Activated naive CD4-positive, alpha-beta T cell treated with anti-CD3 and anti-CD28 coated beads, Interleukin-2, amount 10 ng/mL, durations not matched to agents 7 days and 5 days (primary cell): ENCODE data around the gene LRFN3.
"Not testable (repeated sequence)": the region's sequence is repeated elsewhere in the genome, so short reads cannot be mapped to it uniquely, and the experiment has no call there.

Experiments used
- CTCF ChIA-PET: fragments of 350-600 bp; sonication (Branson Sonifier 250); formaldehyde crosslinking; loops from one replicate; lab custom pipeline; 2021; ENCODE audit warnings: antibody characterized with exemption; lab: Charles Lee
- DNase-seq: peaks from one replicate; pipeline ENCODE4 v3.0.0-alpha.2; 2020
- H3K27ac Mint-ChIP-seq: one replicate; pipeline ENCODE4 v1.8.0; 2021; ENCODE audit warnings: mild to moderate bottlenecking, moderate library complexity, mixed read lengths
- H3K27me3 Mint-ChIP-seq: one replicate; pipeline ENCODE4 v1.8.0; 2021; ENCODE audit warnings: mild to moderate bottlenecking, mixed read lengths
- H3K36me3 Mint-ChIP-seq: one replicate; pipeline ENCODE4 v1.8.0; 2021; ENCODE audit warnings: mixed read lengths
- H3K4me1 Mint-ChIP-seq: one replicate; pipeline ENCODE4 v1.8.0; 2021; ENCODE audit warnings: mixed read lengths
- H3K4me3 Mint-ChIP-seq: one replicate; pipeline ENCODE4 v1.8.0; 2021; ENCODE audit warnings: mild to moderate bottlenecking, moderate library complexity, mixed read lengths
- H3K9me3 Mint-ChIP-seq: one replicate; pipeline ENCODE4 v1.8.0; 2021; ENCODE audit warnings: mixed read lengths

Gene LRFN3

GRCh38 chr19:35901055-35901644 is 35.0 kb upstream of the LRFN3 start:
- Mint-ChIP-seq H3K4me3 (peak overlapping the region; percentile 84), H3K27me3 (no peaks in the 10 kb centered on the region), H3K4me1 (peaks cover 58% of the 10 kb centered on the region), H3K9me3 (no peaks in the 10 kb centered on the region), H3K36me3 (peaks cover 36% of the 10 kb centered on the region), H3K27ac (peak overlapping the region; percentile 98)
- CTCF ChIA-PET, result no interaction called here
- DNase-seq, result no peak

- peaks cover 2% of the 10 kb centered on the region for H3K27me3 Mint-ChIP-seq
- peak within 1 kb of the TSS; percentile 84 for H3K4me3 Mint-ChIP-seq
- no peaks in the 10 kb centered on the region for H3K9me3 Mint-ChIP-seq
- DNase-seq, result peak; percentile 70
- peaks cover 55% of the 10 kb centered on the region for H3K4me1 Mint-ChIP-seq
- peak within 1 kb of the TSS; percentile 98 for H3K27ac Mint-ChIP-seq
- H3K36me3 Mint-ChIP-seq, result peaks cover 34% of the 10 kb centered on the region
- CTCF ChIA-PET, result no interaction called here
Observed at GRCh38 chr19:35901854-35902661, 34.1 kb upstream of the LRFN3 start, which contains the start of gene HCST. HCST (plus strand) TSS chr19:35902529; CDS start chr19:35902594, 65 bp downstream.

- Mint-ChIP-seq H3K9me3 (no peaks in the 10 kb centered on the region), H3K27ac (peak overlapping the region; percentile 98), H3K4me3 (peak overlapping the region; percentile 84), H3K4me1 (peaks cover 49% of the 10 kb centered on the region), H3K27me3 (peaks cover 4% of the 10 kb centered on the region), H3K36me3 (peaks cover 28% of the 10 kb centered on the region)
- DNase-seq, result no peak
- CTCF ChIA-PET, result no interaction called here
Observed at GRCh38 chr19:35902870-35903475, 33.2 kb upstream of the LRFN3 start.

- Mint-ChIP-seq H3K4me1 (peaks cover 51% of the 10 kb centered on the region), H3K27me3 (peaks cover 4% of the 10 kb centered on the region), H3K4me3 (peak overlapping the region; percentile 84), H3K9me3 (no peaks in the 10 kb centered on the region), H3K36me3 (peaks cover 24% of the 10 kb centered on the region), H3K27ac (peak overlapping the region; percentile 98)
- DNase-seq, result peak; percentile 96
- CTCF ChIA-PET, result interaction anchor here (1.2 kb wide), 1 partner anchor 23 kb away, joined by 4 read pairs; no protein-coding TSS in a partner anchor
Observed at GRCh38 chr19:35903550-35904179, 32.5 kb upstream of the LRFN3 start.

GRCh38 chr19:35904311-35905068 is 31.7 kb upstream of the LRFN3 start:
- Mint-ChIP-seq H3K36me3 (peaks cover 19% of the 10 kb centered on the region), H3K27ac (peak overlapping the region; percentile 57), H3K9me3 (no peaks in the 10 kb centered on the region), H3K4me3 (peak overlapping the region; percentile 24), H3K27me3 (peaks cover 6% of the 10 kb centered on the region), H3K4me1 (peaks cover 57% of the 10 kb centered on the region)
- DNase-seq, result no peak
- CTCF ChIA-PET, result interaction anchor here (1.2 kb wide), 1 partner anchor 22 kb away, joined by 4 read pairs; no protein-coding TSS in a partner anchor

- H3K27me3 Mint-ChIP-seq, result peaks cover 8% of the 10 kb centered on the region
- CTCF ChIA-PET, result interaction anchor here (1.2 kb wide), 1 partner anchor 21 kb away, joined by 4 read pairs; no protein-coding TSS in a partner anchor
- H3K9me3 Mint-ChIP-seq, result no peaks in the 10 kb centered on the region
- H3K4me1 Mint-ChIP-seq, result peaks cover 61% of the 10 kb centered on the region
- DNase-seq, result no peak
- H3K4me3 Mint-ChIP-seq, result no peak overlapping the region
- H3K27ac Mint-ChIP-seq, result peak overlapping the region; percentile 57
- peaks cover 18% of the 10 kb centered on the region for H3K36me3 Mint-ChIP-seq
Observed at GRCh38 chr19:35905178-35905727, 30.9 kb upstream of the LRFN3 start.

- H3K27me3 Mint-ChIP-seq, result peaks cover 8% of the 10 kb centered on the region
- H3K4me3 Mint-ChIP-seq, result no peak overlapping the region
- peaks cover 18% of the 10 kb centered on the region for H3K36me3 Mint-ChIP-seq
- no peak overlapping the region for H3K27ac Mint-ChIP-seq
- DNase-seq, result no peak
- peaks cover 44% of the 10 kb centered on the region for H3K4me1 Mint-ChIP-seq
- CTCF ChIA-PET, result no interaction called here
- no peaks in the 10 kb centered on the region for H3K9me3 Mint-ChIP-seq
Observed at GRCh38 chr19:35907377-35907745, 28.8 kb upstream of the LRFN3 start.

GRCh38 chr19:35908010-35908441 is 28.1 kb upstream of the LRFN3 start, which contains the start of gene TYROBP:
TYROBP (minus strand) TSS chr19:35908295; CDS start chr19:35908228, 67 bp downstream.
- Mint-ChIP-seq H3K9me3 (no peaks in the 10 kb centered on the region), H3K27me3 (peaks cover 8% of the 10 kb centered on the region), H3K27ac (peak within 1 kb of the TSS; percentile 82), H3K4me1 (peaks cover 41% of the 10 kb centered on the region), H3K36me3 (peaks cover 16% of the 10 kb centered on the region), H3K4me3 (no peak within 1 kb of the TSS)
- CTCF ChIA-PET, result no interaction called here
- DNase-seq, result no peak

GRCh38 chr19:35908973-35909683 is 27.0 kb upstream of the LRFN3 start:
- H3K9me3 Mint-ChIP-seq, result no peaks in the 10 kb centered on the region
- peaks cover 7% of the 10 kb centered on the region for H3K36me3 Mint-ChIP-seq
- peaks cover 8% of the 10 kb centered on the region for H3K27me3 Mint-ChIP-seq
- no peak overlapping the region for H3K4me3 Mint-ChIP-seq
- peak overlapping the region; percentile 82 for H3K27ac Mint-ChIP-seq
- DNase-seq, result peak; percentile 41
- H3K4me1 Mint-ChIP-seq, result peaks cover 31% of the 10 kb centered on the region
- CTCF ChIA-PET, result interaction anchor here (0.9 kb wide), 1 partner anchor 161 kb away, joined by 3 read pairs; the partner anchor contains the start of gene LIN37

- peaks cover 10% of the 10 kb centered on the region for H3K27me3 Mint-ChIP-seq
- H3K27ac Mint-ChIP-seq, result no peak overlapping the region
- H3K4me3 Mint-ChIP-seq, result no peak overlapping the region
- peaks cover 25% of the 10 kb centered on the region for H3K4me1 Mint-ChIP-seq
- H3K36me3 Mint-ChIP-seq, result peaks cover 3% of the 10 kb centered on the region
- DNase-seq, result no peak
- H3K9me3 Mint-ChIP-seq, result no peaks in the 10 kb centered on the region
- CTCF ChIA-PET, result no interaction called here
Observed at GRCh38 chr19:35909684-35910035, 26.5 kb upstream of the LRFN3 start.

- Mint-ChIP-seq H3K4me1 (peaks cover 19% of the 10 kb centered on the region), H3K27me3 (peaks cover 15% of the 10 kb centered on the region)
- H3K9me3 Mint-ChIP-seq, H3K4me3 Mint-ChIP-seq, H3K27ac Mint-ChIP-seq, H3K36me3 Mint-ChIP-seq, CTCF ChIA-PET, DNase-seq: not testable (repeated sequence)
Observed at GRCh38 chr19:35910355-35910754, 25.8 kb upstream of the LRFN3 start.

GRCh38 chr19:35911173-35911572 is 25.0 kb upstream of the LRFN3 start:
- no peaks in the 10 kb centered on the region for H3K9me3 Mint-ChIP-seq
- no peak for DNase-seq
- H3K4me1 Mint-ChIP-seq, result peaks cover 19% of the 10 kb centered on the region
- H3K27me3 Mint-ChIP-seq, result peaks cover 19% of the 10 kb centered on the region
- no peak overlapping the region for H3K27ac Mint-ChIP-seq
- H3K4me3 Mint-ChIP-seq, result no peak overlapping the region
- no peaks in the 10 kb centered on the region for H3K36me3 Mint-ChIP-seq
- CTCF ChIA-PET, result interaction anchor here (1.2 kb wide), 1 partner anchor 29 kb away, joined by 3 read pairs; no protein-coding TSS in a partner anchor
